Limb (tissue), 2 donors: ENCODE results near the gene ZKSCAN8.

ENCODE experiments used
- DNase-seq, 2 donors: peaks; one replicate each; pipeline ENCODE4 v3.0.0-alpha.2; 2016; ENCODE audit errors: extremely low spot score in 2 of 2

The ZKSCAN8 gene

DNA sequence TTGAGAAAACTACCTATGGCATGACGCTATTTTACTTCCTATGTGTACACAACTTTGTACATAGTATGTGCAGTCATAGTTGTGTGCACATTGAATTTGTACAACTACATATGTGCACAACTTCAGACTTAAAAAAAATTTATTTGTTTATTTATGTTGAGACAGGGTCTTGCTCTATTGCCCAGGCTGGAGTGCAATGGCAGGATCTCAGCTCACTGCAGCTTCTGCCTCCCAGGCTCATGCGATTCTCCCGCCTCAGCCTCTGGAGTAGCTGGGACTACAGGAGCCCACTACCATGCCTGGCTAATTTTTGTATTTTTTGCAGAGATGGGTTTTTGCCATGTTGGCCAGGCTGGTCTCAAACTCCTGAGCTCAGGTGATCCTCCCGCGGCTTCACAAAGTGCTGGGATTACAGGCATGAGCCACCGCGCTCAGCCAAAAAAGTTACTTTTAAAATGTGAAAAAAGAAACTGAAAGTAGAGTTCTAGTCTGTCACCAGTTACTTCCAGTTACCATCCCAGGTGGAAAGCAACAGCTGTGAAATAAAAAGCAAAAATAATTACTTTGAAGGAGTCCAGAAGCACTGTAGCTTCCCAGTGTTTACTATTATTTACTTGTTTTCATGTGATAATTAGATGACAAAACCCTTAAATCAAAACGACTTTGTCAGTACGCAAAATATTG is 1.7 kb upstream of the ZKSCAN8 start:
- no peak for DNase-seq

DNA sequence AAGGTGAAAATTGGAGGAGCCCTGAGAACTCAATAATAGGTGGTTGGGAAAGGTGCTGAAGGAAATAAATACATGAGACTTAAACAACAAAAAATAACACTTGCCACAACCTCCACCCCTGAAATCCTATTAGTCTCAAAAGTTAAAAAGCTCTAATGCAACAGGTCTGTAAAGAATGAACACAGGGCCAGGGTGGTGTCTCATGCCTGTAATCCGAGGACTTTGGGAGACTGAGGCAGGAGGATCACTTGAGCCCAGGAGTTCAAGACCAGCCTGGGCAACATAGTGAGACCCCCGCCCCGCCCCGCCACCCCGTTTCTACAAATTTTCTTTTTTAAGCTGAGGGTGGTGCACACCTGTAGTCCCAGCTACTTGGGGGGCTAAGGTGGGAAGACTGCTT is 1.1 kb upstream of the ZKSCAN8 start:
- DNase-seq = no peak

DNA sequence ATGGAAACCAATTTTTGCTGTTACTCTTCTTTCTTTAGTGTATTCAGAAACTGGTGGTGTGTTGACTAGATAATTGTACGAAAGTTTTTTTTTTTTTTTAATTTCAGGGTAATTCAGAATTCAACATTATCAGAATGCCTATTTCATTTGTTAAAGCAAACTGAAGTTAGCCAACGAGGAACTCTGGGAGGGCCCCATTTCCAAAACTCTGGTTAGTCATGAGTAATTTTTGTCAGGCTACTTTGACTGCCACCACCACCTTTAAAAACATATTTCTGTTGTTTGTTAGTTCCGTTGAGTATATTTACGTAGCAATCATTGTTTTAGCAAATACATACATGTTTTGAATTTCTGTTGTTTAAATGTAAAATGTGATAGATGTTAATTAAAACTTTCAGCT is 763 bp downstream of the ZKSCAN8 start:
- no peak for DNase-seq

DNA sequence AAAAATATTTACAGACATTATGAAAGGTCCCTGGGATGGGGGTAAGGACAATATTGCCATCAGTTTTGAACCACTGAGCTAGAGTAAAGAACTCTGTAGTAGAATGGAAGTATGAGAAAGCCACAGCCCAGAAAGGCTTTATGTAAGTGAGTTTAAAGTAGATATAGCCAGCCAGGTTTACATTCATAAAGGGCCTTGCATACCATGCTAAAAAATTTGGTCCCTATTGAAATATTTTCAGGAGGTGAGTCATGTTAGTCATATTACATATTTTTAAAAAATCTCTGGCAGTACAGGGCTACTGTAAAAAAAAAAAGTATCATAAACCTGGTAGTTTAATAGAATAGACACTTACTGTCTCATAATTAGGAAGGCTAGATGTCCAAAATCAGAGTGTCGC is 3.5 kb downstream of the ZKSCAN8 start:
- no peak for DNase-seq

DNA sequence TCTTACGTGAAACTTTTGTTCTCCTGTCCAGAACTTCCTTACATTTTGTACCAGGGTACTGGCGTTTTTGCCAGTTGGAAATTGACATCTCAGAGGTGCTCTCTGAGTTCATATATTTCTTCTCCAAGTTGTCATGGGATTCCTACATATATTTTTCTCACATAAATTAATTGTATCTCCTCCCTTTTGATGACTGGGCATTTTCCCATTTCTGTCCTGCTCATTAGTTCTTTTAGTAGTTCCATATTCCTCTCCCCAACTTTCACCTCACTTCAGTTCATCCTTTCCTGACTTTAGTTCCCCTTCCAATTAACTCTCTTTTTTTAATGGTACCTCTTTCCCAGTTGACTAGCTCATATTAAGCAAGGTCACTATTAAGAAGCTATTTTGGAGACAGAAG is 10.8 kb downstream of the ZKSCAN8 start:
- no peak for DNase-seq

DNA sequence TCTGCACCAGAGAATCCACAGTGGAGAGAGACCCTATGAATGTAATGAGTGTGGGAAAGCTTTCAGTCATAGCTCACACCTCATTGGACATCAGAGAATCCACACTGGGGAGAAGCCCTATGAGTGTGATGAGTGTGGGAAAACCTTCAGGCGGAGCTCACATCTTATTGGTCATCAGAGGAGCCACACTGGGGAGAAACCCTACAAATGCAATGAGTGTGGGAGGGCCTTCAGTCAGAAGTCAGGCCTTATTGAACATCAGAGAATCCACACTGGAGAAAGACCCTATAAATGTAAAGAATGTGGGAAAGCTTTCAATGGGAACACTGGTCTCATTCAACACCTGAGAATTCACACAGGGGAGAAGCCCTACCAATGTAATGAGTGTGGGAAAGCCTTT is 11.9 kb downstream of the ZKSCAN8 start:
- DNase-seq = no peak

DNA sequence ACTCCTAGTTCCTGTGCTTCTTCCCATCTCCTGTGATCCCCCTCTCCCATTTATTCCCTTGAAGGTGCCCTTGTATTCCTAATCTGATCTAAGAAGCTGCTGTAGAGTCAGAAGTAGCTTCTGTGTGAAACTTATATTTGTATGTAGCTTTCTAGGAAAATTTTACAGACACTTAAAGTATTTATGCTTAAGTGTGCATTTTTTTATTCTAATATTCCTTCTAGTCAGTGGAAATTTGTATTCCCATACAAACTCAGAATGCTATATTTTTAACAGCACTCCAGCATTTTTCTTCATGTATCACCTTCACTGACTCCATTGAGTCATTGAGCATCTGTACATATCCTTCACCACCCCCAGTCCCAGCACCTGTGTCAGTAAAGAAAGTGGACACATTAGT is 12.7 kb downstream of the ZKSCAN8 start:
- no peak for DNase-seq

DNA sequence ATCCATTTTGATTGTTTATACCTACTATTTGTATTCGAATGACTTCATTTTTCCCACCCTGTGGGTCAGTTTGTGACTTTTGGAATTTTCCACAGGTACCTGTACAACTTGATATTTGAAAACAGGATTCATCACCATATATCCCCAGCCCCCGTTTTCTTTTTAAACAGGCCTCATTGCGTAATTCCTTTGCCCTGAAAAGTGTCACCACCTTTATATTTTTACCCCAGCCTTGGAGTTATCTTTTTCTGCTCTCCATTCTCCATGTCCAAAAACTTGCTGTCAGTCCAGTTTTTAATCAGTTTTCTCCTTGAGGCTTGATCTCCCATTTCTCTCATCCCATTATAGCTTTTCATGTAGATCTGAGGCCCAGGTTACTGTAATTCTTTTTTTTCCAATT is 16.6 kb downstream of the ZKSCAN8 start:
- DNase-seq = no peak

DNA sequence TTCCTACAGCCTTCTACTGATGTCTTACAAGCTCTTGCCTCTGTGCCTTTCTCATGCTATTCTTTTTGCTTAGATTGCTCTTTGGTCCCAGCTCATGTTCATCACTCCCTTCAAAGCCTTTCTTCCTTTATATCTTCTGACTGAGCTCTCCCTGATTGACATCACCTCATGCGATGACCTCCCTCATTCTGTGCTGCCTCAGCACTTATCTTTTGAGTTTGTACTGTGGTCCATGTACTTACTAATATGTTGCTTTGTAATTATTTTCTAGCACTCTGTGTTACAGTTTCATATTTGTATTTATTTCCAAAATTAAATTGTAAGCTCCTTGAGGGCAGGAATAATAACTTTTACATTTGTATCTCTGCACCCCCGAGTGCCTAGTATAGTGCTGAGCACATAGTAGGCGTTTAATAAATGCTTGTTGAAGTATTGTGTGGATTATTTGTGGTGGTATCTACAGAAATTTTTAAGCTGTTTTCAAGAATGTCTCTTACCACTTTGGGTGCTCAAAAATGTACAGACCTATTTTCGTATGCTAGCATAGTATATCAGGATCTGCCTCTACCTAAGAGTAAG is 17.4 kb downstream of the ZKSCAN8 start:
- no peak for DNase-seq

DNA sequence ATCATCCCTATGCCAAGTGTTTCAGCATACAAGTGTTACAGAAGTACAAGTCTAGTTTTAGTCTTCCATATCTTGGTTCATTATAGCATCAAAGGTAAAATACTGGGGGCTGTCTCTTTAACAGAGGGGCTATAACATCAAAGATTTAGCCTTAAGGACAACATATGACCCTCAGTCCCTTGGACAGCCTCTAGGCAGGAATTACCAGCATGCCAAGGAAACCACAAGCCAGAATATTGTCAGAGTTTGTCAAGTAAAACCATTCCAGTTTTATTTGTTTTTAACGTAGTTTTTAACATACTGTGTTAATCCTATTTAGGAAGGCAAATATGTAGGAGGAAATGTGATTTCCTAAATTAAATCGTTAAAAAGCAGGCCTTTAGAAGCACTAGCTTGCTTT is 18.6 kb downstream of the ZKSCAN8 start:
- no peak for DNase-seq

DNA sequence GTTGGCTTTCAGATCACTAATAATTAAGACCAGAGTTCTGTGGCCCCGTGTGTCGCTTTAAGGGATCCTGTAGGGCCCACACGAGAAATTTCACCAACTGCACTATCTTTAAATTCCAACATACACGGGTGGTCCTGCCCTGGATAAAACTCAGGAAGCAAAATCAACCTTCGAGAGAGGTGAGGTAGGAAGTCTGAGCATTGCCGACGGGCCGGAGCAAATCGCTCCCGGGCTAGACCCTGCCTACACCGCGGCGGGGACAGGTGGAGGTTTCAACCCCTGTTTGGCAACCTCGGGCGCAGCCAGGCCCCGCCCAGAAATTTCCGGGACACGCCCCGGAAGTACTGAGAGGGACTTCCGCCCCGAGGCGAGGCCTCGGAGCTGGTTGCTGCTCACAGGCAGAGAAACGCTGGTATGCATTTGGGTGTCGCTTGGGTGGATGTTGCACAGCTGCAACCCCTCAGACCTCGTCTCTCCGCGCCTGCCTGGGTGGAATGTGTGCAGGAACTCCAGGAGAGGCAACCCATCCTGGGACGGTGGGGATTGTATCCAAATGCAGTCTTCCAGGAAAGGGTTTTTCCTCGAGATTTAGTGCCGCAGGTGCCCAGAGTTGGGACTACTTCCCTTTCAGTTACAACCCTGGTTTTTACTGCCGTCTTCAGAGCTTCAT is 19.9 kb downstream of the ZKSCAN8 start:
- peak; percentile 60 to 84 for DNase-seq

DNA sequence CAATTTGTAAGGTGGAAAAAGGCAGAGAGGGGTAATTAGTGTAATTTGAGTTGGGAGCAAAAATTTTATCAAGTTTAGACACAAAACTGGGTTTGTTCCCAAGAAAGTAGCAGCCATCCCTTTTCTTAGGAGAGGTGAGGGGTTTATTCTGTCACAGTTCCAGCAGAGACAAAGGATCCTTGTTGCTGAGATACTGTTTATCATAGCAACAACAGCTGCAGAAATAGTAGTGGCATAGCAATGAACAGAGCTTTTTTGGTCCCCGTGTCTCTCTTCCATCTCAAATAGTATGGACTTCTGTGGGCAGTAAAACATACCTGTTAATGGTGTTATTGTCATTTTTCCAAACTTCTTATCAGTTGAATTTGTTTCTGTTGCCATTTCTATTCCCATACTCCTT is 23.9 kb downstream of the ZKSCAN8 start:
- no peak for DNase-seq

DNA sequence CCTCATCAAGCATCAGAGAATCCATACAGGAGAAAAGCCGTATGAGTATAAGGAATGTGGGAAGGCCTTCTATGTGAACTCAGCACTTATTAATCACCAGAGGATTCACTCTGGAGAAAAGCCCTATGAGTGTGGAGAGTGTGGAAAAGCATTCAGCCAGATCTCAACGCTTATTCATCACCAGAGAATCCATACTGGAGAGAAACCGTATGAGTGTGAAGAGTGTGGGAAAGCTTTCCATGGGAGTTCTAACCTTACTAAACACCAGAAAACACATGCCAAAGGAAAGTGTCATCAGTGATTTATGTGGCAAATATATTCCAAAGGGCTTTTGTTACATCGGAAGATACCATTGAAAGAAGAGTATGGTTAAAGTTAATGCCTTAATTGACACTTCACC is 25.4 kb downstream of the ZKSCAN8 start:
- no peak for DNase-seq

DNA sequence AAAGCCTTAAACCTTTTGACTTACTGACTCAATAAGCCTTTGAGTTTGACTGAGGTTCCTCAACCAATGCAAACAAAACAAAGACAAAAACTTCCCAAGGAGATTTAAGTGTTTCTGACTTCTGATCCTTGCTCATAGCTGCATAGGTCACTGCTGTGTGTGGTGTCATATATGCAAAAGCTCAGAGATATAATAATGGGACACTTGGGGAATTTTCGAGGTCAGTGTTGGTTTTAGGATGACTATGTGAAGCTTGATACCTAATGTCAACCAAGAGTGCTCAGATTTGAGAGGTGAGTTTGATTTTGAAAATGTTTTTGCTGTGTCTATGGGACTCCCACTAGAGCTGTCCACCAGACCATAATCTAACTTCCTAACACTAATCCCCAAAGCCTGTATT is 26.2 kb downstream of the ZKSCAN8 start:
- DNase-seq = no peak

DNA sequence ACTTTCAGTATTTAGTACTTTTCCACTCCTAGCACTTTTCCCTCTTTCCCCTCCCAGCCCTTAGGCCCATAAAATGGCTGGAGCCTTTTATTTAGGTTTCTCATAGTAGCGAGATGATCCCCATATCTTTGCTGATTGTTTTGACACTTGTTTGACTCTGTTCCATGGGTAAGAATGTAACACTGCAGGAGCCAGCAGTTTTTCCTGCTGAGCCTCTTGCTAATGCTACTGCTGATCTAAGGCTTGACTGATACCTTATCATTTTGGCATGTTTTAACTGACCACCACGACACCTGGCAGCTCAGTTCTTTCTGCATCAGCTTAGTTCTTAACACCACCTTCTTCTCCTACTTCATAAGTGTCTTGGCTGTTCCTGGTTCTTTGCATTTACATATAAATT is 29.6 kb downstream of the ZKSCAN8 start:
- DNase-seq = no peak

DNA sequence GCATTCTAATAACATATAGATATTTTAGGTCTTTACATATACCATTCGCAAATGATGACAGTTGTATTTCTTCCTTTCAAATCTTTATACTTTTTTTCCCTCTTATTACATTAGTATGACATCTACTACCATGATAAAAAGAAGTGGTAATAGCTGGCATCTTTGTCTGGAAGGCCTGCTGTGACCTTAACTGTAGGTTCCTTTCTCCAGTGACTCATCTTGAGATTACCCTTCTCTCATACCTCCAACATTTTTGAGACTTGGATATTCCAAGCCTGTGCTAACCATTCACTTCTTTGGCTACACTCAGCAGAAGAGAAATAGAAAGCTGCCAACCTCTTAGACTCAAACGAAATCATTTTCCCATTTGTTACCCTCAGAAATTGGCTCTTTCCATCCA is 30.3 kb downstream of the ZKSCAN8 start:
- no peak for DNase-seq

DNA sequence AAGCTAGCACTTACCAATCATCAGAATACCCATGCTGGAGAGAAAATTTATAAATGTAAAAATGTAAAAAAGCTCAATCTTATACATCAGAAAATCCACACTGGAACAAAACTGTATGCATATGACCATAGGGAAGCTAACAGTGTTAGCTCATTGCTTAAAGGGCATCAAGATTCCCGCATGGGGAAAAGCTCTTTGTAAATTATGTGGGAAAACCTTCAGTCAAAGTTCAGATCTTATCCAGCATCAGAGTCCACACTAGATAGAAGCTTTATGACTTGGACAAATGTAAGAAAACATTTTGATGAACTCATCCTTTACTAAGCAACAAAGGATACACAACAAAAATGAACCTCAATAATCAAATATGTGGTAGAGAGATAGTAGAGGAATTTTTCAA is 34.7 kb downstream of the ZKSCAN8 start:
- no peak for DNase-seq

DNA sequence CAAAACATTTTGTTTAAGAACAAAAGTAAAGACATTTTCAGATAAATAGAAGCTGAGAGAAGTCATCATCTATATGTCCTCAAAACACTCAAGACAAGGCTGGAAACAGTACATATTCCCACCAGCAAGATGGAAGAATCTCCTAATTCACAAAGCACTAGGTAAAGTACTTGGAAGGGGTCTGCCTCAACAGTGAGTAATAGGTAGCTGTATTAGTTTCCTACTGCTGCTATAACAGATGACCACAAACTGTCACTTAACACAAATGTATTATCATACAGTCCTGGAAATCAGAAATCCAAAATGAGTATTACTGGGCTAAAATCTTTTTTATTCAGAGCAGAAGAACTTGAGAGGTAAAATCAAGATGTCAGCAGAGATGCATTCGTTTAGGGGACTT is 40.6 kb downstream of the ZKSCAN8 start:
- no peak for DNase-seq

DNA sequence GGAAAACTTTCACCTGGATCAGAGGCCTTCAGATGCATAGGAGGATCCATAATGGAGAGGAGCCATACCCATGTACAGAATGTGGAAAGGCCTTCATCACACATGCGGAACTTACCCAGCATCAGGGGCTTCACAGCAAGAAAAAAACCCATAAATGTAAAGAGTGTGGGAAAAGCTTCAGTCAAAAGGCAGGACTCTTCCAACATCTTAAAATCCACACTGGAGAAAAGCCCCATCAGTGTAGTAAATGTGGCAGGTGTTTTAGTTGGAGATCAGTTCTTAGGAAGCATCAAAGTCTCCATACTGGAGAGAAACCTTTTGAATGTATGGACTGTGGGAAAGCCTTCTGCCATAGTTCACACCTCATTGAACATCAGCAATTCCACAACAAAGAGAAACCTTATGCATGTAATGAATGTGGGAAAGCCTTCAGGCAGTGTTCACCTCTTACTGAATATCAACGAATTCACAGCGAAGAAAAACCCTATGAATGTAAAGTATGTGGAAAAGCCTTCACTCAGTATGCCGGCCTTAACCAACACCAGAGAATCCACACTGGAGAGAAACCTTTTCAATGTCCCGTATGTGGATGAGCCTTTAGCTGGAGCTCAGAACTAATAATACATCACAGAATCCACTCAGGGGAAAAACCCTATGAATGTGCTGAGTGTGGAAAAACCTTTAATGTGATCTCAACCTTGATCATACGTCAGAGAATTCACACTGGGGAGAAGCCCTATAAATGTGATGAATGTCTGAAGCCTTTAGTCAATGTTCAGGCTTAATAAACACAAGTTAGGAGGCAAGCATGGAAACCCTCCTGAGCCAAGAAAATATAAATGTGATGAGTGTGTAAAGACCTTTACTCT is 46.7 kb downstream of the ZKSCAN8 start:
- no peak for DNase-seq

DNA sequence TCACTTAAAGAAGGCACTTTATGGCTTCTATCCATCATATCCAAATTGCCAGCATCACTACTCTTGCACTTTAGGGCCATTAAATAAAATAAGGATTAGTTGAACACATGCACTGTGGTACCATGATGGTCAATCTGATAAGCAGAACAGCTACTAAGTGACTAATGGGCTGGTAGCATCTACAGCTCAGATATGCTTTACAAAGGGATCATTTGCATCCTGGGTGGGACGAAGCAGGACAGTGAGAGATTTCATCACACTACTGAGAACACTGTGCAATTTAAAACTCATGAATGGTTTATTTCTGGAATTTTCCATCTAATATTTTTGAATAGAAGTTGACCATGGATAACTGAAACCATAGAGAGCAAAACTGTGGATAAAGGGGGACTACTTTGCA is 58.3 kb downstream of the ZKSCAN8 start:
- no peak for DNase-seq

DNA sequence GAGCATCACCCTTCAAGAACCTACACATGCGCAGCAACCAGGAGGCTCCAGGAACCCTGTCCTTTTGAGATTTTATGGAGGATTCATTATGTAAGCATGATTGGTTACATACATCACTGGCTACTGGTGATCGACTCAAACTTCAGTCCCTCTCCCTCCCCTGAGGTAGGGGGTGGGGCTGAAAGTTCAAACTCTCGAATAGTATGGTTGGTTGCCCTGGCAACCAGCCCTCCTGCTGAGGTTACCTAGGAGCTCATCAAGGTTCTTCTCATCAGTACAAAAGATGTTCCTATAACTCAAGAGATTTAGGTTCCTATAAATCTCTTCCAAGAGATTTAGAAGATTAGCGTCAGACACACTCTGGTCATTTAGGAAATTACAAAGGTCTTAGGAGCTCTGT is 61.5 kb downstream of the ZKSCAN8 start:
- no peak for DNase-seq

DNA sequence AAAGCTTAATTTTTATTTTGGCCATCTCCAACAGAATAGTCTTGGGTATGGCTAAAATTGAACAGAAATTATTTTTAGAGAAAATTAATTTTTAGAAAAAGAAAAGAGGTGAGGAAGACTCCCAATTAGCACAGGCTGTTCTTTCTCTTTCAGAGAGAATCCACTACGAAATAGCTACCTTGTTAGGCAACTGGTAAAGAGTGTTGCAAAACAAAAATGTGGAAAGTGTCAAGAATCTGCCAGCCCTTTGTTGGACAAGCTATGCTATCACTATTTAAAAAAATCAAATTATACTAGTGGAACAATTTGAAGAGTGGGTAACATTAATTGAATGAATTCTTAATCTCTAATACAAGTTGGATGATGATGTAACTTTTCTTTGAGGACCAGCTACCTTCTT is 64.2 kb downstream of the ZKSCAN8 start:
- DNase-seq = no peak
